ENCODE data around the gene ALKBH2. TPM values are rescaled to one million over a fixed set of nuclear protein-coding genes. Genes with fewer than 3 reads are reported as not detected.

Gene ALKBH2
- polyA plus RNA-seq, 1 donor from 2014 or later: 44.0 TPM

- Histone ChIP-seq H3K9me2 (ENCODE audit: insufficient read depth, low read length) (no peaks in the 10 kb centered on the region), H3K4me3 (ENCODE audit: low read length) (peak overlapping the region; percentile 98), H3K27ac (ENCODE audit: low read length) (no peak overlapping the region), H3K36me3 (ENCODE audit: insufficient read depth, low read length) (no peaks in the 10 kb centered on the region), H3K27me3 (ENCODE audit: insufficient read depth, low read depth, low read length) (no peaks in the 10 kb centered on the region), H3K9me3 (ENCODE audit: low read length) (no peaks in the 10 kb centered on the region), H3F3A (ENCODE audit: insufficient read depth, low read length, poor library complexity, severe bottlenecking) (no peaks in the 10 kb centered on the region), H3K79me2 (replicated peaks; ENCODE audit: insufficient read depth, low read length) (peaks cover 25% of the 10 kb centered on the region), H3K9ac (ENCODE audit: low read length) (peak overlapping the region; percentile 82), H4K20me1 (ENCODE audit: insufficient read depth) (no peaks in the 10 kb centered on the region), H2AFZ (ENCODE audit: low read depth, low read length) (no peak overlapping the region), H3K4me2 (ENCODE audit: low read length) (peak overlapping the region; percentile 91)
- no peak for TF ChIP-seq MXI1 (conservative IDR thresholded peaks at IDR 0.05; ENCODE audit: poor library complexity, severe bottlenecking)
- no peak for TF ChIP-seq REST (IDR thresholded peaks at IDR 0.05; ENCODE audit: borderline replicate concordance)
- TF ChIP-seq SMC3 (conservative IDR thresholded peaks at IDR 0.05; ENCODE audit: poor library complexity): no peak
- TF ChIP-seq TAF1 (IDR thresholded peaks at IDR 0.05; ENCODE audit: low read depth): no peak
- TF ChIP-seq POLR2AphosphoS5 (IDR thresholded peaks at IDR 0.05): no peak
- no peak for TF ChIP-seq EZH2 (IDR thresholded peaks at IDR 0.05; ENCODE audit: borderline replicate concordance, insufficient read depth, low read length, poor library complexity, severe bottlenecking)
- TF ChIP-seq CTCF (IDR thresholded peaks at IDR 0.05; ENCODE audit: poor library complexity, severe bottlenecking): no peak
- no peak for TF ChIP-seq RAD21 (conservative IDR thresholded peaks at IDR 0.05)
- no peak for TF ChIP-seq EP300 (conservative IDR thresholded peaks at IDR 0.05; ENCODE audit: poor library complexity, severe bottlenecking)
Measured at GRCh38 chr12:109099431-109100020, 6.3 kb upstream of the ALKBH2 start.

GRCh38 chr12:109098651-109099050, 5.4 kb upstream of the ALKBH2 start:
- no peak for TF ChIP-seq POLR2AphosphoS5 (IDR thresholded peaks at IDR 0.05)
- TF ChIP-seq EZH2 (IDR thresholded peaks at IDR 0.05; ENCODE audit: borderline replicate concordance, insufficient read depth, low read length, poor library complexity, severe bottlenecking): no peak
- TF ChIP-seq TAF1 (IDR thresholded peaks at IDR 0.05; ENCODE audit: low read depth): no peak
- no peak for TF ChIP-seq EP300 (conservative IDR thresholded peaks at IDR 0.05; ENCODE audit: poor library complexity, severe bottlenecking)
- TF ChIP-seq MXI1 (conservative IDR thresholded peaks at IDR 0.05; ENCODE audit: poor library complexity, severe bottlenecking): no peak
- no peak for TF ChIP-seq RAD21 (conservative IDR thresholded peaks at IDR 0.05)
- TF ChIP-seq CTCF (IDR thresholded peaks at IDR 0.05; ENCODE audit: poor library complexity, severe bottlenecking): no peak
- no peak for TF ChIP-seq REST (IDR thresholded peaks at IDR 0.05; ENCODE audit: borderline replicate concordance)
- TF ChIP-seq SMC3 (conservative IDR thresholded peaks at IDR 0.05; ENCODE audit: poor library complexity): no peak
- H3K27ac ChIP-seq (ENCODE audit: low read length): peak overlapping the region; percentile 65

More at GRCh38 chr12:109098651-109099050, 5.4 kb upstream of the ALKBH2 start:
- Histone ChIP-seq H4K20me1 (ENCODE audit: insufficient read depth) (no peaks in the 10 kb centered on the region), H3K9ac (ENCODE audit: low read length) (peak overlapping the region; percentile 82), H3K9me2 (ENCODE audit: insufficient read depth, low read length) (no peaks in the 10 kb centered on the region), H3K79me2 (replicated peaks; ENCODE audit: insufficient read depth, low read length) (peaks cover 25% of the 10 kb centered on the region), H3K4me2 (ENCODE audit: low read length) (peak overlapping the region; percentile 91), H3K27me3 (ENCODE audit: insufficient read depth, low read depth, low read length) (no peaks in the 10 kb centered on the region), H3F3A (ENCODE audit: insufficient read depth, low read length, poor library complexity, severe bottlenecking) (no peaks in the 10 kb centered on the region), H3K36me3 (ENCODE audit: insufficient read depth, low read length) (no peaks in the 10 kb centered on the region), H2AFZ (ENCODE audit: low read depth, low read length) (peak overlapping the region; percentile 60), H3K9me3 (ENCODE audit: low read length) (no peaks in the 10 kb centered on the region), H3K4me3 (ENCODE audit: low read length) (peak overlapping the region; percentile 98)

All from neural cell (in vitro differentiated cells).